GM21825 (cell line): ENCODE results near the gene SECTM1.

Source experiments
- ATAC-seq: cut with Tn5 transposase; IDR thresholded peaks from one replicate; pipeline ENCODE4 v1.9.1; 2021; ENCODE audit warnings: mild to moderate bottlenecking, moderate library complexity; ENCODE audit not compliant: unreplicated experiment

Gene SECTM1

GRCh38 chr17:82329683-82330321 lies 3.8 kb downstream of the SECTM1 start:
- no peak for ATAC-seq

DNA sequence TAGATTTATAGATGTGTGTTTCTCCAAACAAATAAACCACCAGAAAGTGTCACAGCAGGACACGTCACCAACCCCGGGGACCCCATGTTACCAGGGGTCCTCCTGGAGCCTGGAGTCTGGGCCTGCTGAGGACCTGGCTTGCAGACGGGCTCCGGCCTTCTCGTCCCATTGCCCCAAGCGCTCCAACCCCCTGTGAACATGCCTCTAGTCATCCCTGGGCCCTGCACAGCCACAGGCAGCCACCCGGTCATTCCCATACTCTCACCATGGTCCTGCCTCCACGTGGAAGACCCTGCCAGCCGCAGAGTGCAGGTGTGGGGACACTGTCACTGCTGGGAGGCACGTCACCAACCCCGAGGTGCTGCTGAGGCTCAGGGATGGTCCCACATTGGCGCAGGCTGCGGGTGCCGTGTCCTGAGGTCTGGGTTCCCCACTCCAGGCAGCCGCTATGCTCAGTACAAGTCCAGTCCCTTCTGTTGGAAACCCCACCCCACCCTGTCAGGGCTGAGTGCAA lies 4.5 kb downstream of the SECTM1 start:
- ATAC-seq = no peak

GRCh38 chr17:82328141-82328993 lies 5.2 kb downstream of the SECTM1 start:
- ATAC-seq = no peak

GRCh38 chr17:82327757-82328140 lies 5.8 kb downstream of the SECTM1 start:
- ATAC-seq = no peak

DNA sequence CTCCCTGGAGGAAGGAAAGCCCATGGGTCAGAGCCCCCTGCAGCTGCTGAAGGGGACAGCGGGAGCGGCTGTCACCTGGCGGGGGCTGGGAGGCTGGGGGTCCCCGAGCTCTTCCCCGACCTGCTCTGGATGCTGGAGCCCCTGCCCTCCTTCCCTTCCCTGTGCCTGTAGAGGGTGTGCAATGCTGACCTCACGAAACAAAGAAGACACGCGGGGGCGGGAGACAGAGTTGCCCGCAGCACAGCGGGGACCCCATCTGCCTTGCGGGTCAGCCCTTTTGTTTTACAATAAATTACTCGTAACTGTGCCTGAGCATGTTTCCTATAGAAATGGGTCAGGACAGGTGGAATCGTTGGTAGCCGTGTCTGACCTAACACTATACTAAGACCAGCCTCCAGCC lies 6.3 kb downstream of the SECTM1 start:
- no peak for ATAC-seq

DNA sequence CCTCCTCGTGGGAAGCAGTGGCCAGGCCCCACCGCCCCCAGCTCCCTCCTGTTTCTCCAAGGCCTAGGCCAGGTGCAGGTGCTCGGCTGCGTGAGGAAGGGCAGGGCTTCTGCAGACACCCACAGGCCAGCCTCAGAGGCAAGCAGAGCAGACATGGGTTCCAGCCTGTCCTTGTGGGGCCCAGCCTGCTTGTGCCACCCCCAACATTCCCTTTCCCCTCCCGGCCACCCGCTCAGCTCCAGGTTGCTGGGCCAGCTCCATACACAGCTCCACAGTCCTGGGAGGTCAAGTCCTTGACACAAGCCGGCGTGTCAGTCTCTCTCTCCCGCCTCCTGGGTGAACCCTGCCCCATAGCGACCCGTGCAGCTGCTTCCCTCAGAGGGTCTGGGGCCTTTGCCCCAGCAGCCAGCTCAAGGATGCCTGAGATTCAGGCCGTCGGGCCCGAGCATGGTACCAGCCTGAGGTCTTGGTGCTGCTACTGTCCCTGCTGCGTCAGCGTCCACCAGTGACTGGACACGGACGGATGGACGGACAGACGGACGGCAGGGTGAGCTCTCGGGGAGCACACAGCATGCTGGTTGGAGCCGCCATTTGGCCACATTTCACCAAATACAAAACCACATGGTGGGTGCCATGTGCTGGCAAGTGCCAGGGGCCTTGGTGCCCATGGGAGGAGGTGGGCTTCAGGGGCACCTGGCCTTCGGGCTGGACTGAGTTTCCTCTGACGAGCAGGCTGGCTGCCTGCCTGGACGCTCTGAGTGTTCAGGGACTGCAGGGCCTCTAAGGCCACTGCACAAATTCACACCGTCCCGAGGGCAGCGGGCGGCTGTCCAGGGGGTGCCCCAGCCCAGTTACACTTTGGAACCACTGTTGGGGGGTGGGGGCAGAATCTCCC lies 8.0 kb downstream of the SECTM1 start:
- no peak for ATAC-seq

DNA sequence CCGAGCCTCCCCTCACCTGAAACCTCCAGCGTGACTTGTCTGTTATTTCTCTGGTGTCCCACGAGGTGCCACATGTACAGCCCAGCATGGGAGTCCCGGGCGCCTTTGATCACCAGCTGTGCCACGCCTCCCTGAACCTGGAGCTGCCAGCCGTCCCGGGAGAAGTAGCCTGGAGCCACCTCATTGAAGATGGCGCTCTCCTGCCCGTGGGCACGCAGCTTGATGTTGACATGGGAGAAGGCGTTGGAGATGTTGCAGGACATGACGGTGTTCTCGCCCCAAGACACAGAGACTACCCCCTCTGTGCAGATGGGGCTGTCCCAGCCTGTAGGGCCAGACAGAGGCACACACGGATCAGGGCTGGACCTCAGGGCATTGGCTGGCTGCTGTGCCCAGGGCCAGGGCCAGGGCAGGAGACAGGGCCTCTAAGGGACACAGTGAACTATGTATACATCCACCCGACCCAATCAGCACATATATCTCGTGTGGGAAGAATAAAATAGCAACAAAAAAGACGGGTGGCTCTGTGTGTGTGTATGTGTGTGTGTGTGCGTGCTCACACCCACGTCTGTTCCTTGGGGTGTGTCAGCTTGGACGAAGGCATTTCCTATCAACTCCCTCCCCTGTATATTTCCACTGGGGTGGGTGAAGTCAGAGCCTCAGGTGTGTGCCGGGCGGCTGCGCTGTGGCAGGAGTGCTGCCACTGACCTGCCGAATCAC lies 8.8 kb downstream of the SECTM1 start:
- no peak for ATAC-seq

- ATAC-seq = no peak
These were observed 9.9 kb downstream of the SECTM1 start for GRCh38 chr17:82323514-82324234.

- no peak for ATAC-seq
These were observed 10.8 kb downstream of the SECTM1 start for GRCh38 chr17:82322526-82323453.

DNA sequence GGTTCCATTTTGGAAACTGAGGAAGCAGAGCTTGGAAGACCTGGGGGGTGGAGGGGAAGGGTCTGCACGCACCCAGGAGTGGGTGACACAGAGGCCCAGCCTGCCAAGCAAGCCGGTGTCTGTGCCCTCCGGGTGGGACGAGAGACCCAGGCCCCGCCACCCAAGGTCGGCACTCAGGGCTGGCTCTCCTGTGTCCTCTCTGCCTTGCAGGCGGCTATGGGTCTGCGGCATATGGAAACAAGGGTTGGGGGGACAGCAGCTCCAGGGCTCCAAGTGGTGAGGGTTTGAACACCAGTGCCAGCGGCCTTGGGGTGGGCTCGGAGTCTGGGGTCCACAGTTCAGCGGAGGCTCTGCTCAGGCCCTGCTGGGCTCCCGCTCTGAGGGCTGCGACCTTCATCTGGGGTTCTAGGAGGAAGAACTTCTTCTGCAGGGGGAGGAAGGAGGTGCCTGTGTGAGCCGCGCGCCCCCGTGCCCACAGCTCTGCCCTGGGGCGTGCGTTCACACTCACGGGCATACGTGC lies 11.6 kb downstream of the SECTM1 start:
- ATAC-seq = no peak

- no peak for ATAC-seq
These were observed 12.3 kb downstream of the SECTM1 start for GRCh38 chr17:82320956-82321927.

DNA sequence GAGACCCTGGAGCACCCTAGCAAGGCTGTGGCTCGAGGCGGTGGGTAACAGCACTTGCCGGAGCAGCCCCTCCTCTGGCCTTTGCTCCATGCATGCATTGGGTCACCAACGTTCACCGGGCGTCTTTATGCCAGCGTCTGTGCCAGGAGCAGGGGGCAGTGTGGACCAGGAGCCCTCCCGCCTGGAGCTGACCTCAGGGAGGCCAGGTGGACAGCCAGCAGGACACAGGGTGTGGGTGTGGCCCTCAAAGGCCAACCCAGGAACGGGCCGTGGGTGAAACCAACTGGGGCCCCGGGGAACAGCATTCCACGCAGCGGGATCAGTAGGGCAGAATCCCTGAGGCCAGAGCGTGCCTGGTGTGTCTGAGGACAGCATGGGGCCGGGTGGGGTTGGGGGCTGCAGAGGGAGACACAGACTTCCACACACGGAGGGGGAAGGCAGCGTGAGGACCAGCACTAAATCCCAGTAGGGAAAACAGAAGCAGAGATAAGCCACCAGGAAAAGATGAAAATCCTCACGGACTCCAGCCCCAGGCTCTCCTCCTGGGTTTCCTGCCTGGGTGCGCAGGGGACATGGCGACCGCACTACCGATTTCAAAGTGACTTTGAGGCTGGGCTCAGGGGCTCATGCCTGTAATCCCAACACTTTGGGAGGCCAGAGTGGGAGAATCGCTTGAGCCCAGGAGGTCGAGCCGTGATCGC lies 13.3 kb downstream of the SECTM1 start:
- ATAC-seq = no peak

DNA sequence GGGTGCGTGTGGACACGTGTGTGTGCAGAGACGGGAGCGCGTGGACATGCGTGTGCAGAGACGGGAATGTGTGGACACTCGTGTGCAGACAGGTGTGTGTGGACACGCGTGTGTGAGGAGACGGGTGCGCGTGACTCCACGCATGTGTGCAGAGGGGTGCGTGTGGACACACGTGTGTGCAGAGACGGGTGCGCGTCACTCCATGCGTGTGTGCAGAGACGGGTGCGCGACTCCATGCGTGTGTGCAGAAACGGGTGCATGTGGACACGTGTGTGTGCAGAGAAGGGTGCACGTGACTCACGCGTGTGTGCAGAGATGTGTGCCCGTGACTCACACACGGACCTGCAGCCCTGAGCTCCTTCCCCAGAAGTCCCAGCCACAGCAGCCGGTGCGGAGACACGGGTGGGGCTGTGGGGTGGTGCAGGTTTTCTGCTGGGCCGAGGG lies 13.9 kb downstream of the SECTM1 start:
- ATAC-seq = no peak

- ATAC-seq = no peak
These were observed 14.6 kb downstream of the SECTM1 start for GRCh38 chr17:82318772-82319606.

DNA sequence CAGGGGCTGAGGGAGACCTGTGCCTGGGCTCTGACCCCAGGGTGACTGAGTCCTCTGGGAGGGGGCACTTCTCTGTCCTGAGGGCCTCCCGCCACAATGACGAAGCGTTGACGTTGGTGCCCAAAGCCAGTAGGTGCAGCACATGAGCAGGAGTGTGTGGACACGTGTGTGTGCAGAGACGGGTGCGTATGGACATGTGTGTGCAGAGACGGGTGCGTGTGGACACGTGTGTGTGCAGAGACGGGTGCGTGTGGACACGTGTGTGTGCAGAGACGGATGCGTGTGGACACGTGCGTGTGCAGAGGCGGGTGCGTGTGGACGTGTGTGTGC lies 15.4 kb downstream of the SECTM1 start:
- no peak for ATAC-seq
